Bronchial smooth muscle cell (primary cell): ENCODE data around the gene ELANE. TPM values are rescaled to one million over a fixed set of nuclear protein-coding genes. Genes with fewer than 3 reads are reported as not detected.

Experiments used
- total RNA-seq: library from RNA; depleted of rRNA; stranded (reverse); fragments of >200 nt; gene quantifications from 2 replicates; pipeline ENCODE4 v1.2.1, GENCODE V29; 2014

ELANE gene
- 0.16 and 0.69 TPM in 2 replicates for total RNA-seq

GRCh38 chr19:852136-853013, at the start of gene ELANE:
Gene ELANE (plus strand): TSS chr19:852303. CDS start chr19:852329, 26 bp downstream.

GRCh38 chr19:821825-822503, 30.1 kb upstream of the ELANE start, which contains the start of gene PLPPR3:
Gene PLPPR3 (minus strand): TSS chr19:821955. CDS start chr19:821559, 396 bp downstream.

GRCh38 chr19:827710-828321, 24.3 kb upstream of the ELANE start, which contains the start of gene AZU1:
Gene AZU1 (plus strand): TSS chr19:827837. CDS start chr19:827847, 10 bp downstream.

GRCh38 chr19:840519-841206, 11.4 kb upstream of the ELANE start, which contains the start of gene PRTN3:
Gene PRTN3 (plus strand): TSS chr19:840999. CDS start chr19:841009, 10 bp downstream.

GRCh38 chr19:858868-859843, 7.1 kb downstream of the ELANE start, which contains the start of gene CFD:
Gene CFD (plus strand): TSS chr19:859664. CDS start chr19:859690, 26 bp downstream.

GRCh38 chr19:892894-893689, 41.0 kb downstream of the ELANE start, which contains the start of the genes MED16 and RNU6-9:
Gene MED16 (minus strand): TSS chr19:893187. CDS start chr19:891131, 2,056 bp downstream.
Gene RNU6-9 (plus strand): TSS chr19:893484.

Other genes starting within 250 kb of the ELANE start
- gene POLRMT, start 218.8 kb upstream of the ELANE start, total RNA-seq: 14.7 and 17.2 TPM in 2 replicates
- gene FGF22, start 212.4 kb upstream of the ELANE start, total RNA-seq: 0.16 TPM in 1 of 2 replicates, not detected in the other
- gene RNF126, start 189.1 kb upstream of the ELANE start, total RNA-seq: 10.1 and 11.6 TPM in 2 replicates
- 24.1 and 37.4 TPM in 2 replicates for gene FSTL3, start 175.9 kb upstream of the ELANE start, total RNA-seq
- gene PRSS57, start 156.9 kb upstream of the ELANE start, total RNA-seq: not detected in 2 replicates
- 12.5 and 68.7 TPM in 2 replicates for gene PALM, start 143.4 kb upstream of the ELANE start, total RNA-seq
- gene MISP, start 101.2 kb upstream of the ELANE start, total RNA-seq: 0.32 and 0.43 TPM in 2 replicates
- gene PTBP1, start 54.9 kb upstream of the ELANE start, total RNA-seq: 58.3 and 65.3 TPM in 2 replicates
- 0.47 and 0.77 TPM in 2 replicates for gene PLPPR3, start 30.3 kb upstream of the ELANE start, total RNA-seq
- 0.16 TPM in 1 of 2 replicates, not detected in the other for gene AZU1, start 24.5 kb upstream of the ELANE start, total RNA-seq
- gene PRTN3, start 11.3 kb upstream of the ELANE start, total RNA-seq: not detected in 2 replicates
- gene CFD, start 7.4 kb downstream of the ELANE start, total RNA-seq: 56.0 and 362 TPM in 2 replicates
- 26.5 and 35.5 TPM in 2 replicates for gene MED16, start 40.9 kb downstream of the ELANE start, total RNA-seq
- gene RNU6-9, start 41.2 kb downstream of the ELANE start, total RNA-seq: not detected in 2 replicates
- gene R3HDM4, start 60.9 kb downstream of the ELANE start, total RNA-seq: 12.3 and 14.0 TPM in 2 replicates
- 0.09 TPM in 1 of 2 replicates, not detected in the other for gene KISS1R, start 65.0 kb downstream of the ELANE start, total RNA-seq
- 12.6 and 17.0 TPM in 2 replicates for gene ARID3A, start 73.7 kb downstream of the ELANE start, total RNA-seq
- 45.9 and 49.6 TPM in 2 replicates for gene WDR18, start 132.0 kb downstream of the ELANE start, total RNA-seq
- 0.32 and 0.60 TPM in 2 replicates for gene GRIN3B, start 148.1 kb downstream of the ELANE start, total RNA-seq
- 41.6 TPM in 2 replicates for gene TMEM259, start 168.8 kb downstream of the ELANE start, total RNA-seq
- not detected in 2 replicates for gene RNU6-2, start 169.2 kb downstream of the ELANE start, total RNA-seq
- gene CNN2, start 174.3 kb downstream of the ELANE start, total RNA-seq: 141 and 152 TPM in 2 replicates
- 2.6 and 6.6 TPM in 2 replicates for gene ABCA7, start 187.8 kb downstream of the ELANE start, total RNA-seq
- 0.79 and 0.94 TPM in 2 replicates for gene ARHGAP45, start 214.9 kb downstream of the ELANE start, total RNA-seq
- gene POLR2E, start 243.1 kb downstream of the ELANE start, total RNA-seq: 89.2 and 104 TPM in 2 replicates